GM13976 (cell line): Measurements from ENCODE around the gene ADAMTS9.

Experiments
- DNase-seq: peaks from one replicate; pipeline ENCODE4 v3.0.0; 2012; ENCODE audit warnings: low spot score
- CTCF ChIP-seq: IDR thresholded peaks from 2 replicates; pipeline ENCODE4 v1.5.1; 2012; ENCODE audit warnings: borderline replicate concordance, mild to moderate bottlenecking; ENCODE audit not compliant: insufficient read depth; ENCODE audit errors: extremely low read depth, missing control alignments, control extremely low read depth
- in situ Hi-C: fragments of 300-500 bp; cut with MboI; formaldehyde crosslinking; loops from one replicate; pipeline ENCODE4 v1.12.0; 2022; ENCODE audit warnings: low sequenced_read_pairs, mixed read lengths, inconsistent platforms; ENCODE audit not compliant: unreplicated experiment

ADAMTS9 gene

GRCh38 chr3:64607032-64607551 lies 80.7 kb downstream of the ADAMTS9 start:
- DNase-seq: no peak
- TF ChIP-seq CTCF: no peak
- in situ Hi-C loops: no loop called here

- in situ Hi-C loops: no loop called here
- TF ChIP-seq CTCF: no peak
- DNase-seq: no peak
These were observed 83.5 kb downstream of the ADAMTS9 start for GRCh38 chr3:64604313-64604712.

GRCh38 chr3:64601824-64602223 lies 86.0 kb downstream of the ADAMTS9 start:
- TF ChIP-seq CTCF: no peak
- DNase-seq: no peak
- in situ Hi-C loops: no loop called here

- TF ChIP-seq CTCF: no peak
- DNase-seq: no peak
- in situ Hi-C loops: no loop called here
These were observed 87.4 kb downstream of the ADAMTS9 start for GRCh38 chr3:64600246-64600950.

GRCh38 chr3:64599651-64600050 lies 88.1 kb downstream of the ADAMTS9 start:
- no peak for TF ChIP-seq CTCF
- DNase-seq: no peak
- in situ Hi-C loops: no loop called here

- DNase-seq: no peak
- in situ Hi-C loops: no loop called here
- TF ChIP-seq CTCF: no peak
These were observed 92.5 kb downstream of the ADAMTS9 start for GRCh38 chr3:64595253-64595694.
